HG02885 (cell line): ENCODE measurements around the gene KCNK2.

Experiments used
- ATAC-seq: cut with Tn5 transposase; IDR thresholded peaks from one replicate; pipeline ENCODE4 v1.9.1; 2021; ENCODE audit warnings: mild to moderate bottlenecking; ENCODE audit not compliant: unreplicated experiment, poor library complexity

KCNK2 gene

DNA sequence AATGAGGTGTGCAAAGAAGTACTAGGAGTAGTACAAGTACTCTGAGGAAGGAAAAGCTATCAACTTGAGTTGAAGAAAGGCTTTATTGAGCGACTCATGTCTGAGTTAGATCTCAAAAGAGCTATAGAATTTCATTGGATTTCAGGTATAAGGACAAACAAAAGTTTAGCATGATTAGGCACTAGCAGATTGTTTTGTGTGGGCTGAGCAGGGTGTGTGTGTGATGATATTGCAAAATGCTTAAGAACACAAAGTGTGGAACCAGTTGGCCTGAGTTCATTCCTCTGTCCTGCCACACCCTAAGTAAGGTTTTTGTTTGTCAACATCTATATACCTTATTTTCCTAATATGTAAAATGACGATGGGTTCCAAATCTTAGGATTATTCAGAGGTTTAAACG, 158.9 kb downstream of the KCNK2 start:
- ATAC-seq = no peak

DNA sequence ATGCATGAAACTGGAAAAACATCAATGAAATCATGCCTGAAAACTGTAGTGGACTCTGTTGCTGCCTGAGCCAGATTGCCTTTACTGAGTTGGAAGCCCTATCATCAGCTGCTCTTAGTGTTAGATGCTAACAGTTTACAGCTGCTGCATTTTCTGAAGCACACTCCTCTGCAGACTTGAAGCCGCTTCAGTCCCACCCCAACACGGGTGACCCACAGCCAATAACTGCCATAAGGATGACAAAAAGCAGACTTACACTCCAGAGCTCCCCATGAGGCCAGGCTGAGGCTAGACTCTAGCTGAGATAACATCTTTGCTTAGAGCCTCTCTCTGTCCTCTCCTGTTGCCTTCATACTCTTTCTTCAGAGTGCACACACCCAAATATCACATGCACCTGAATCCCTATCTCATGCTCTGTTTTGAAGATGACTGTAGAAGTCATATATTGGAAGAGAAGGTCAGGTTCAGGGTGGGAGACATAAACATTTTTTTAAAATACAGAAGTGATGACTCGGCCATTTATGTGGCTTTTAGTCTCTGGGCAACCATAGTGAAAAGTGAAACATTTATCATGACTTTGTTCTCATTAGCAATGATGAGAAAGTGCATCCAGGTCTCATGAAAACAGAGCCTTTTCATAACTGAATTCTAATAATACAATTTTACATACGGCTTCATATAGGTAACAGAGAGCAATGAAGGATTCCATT, 161.0 kb downstream of the KCNK2 start:
- no peak for ATAC-seq

DNA sequence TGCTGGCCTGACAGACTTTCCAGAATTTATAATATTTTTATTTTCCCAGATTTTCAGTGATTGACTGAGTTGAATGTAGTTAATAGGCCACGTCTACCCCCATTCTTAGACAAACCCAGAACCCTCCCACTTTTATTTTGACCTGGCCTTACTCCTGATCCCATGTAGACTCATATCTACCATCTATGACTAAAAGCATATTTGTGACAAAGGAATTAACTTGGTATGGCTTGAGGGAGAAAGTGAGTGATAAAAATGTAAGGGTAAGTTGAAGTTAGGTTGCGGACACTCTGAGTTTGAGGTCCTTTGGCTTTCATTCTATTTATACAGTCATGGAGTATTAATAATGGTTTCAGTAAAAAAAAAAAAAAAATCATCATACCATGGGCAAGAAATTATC, 168.4 kb downstream of the KCNK2 start:
- ATAC-seq = no peak

DNA sequence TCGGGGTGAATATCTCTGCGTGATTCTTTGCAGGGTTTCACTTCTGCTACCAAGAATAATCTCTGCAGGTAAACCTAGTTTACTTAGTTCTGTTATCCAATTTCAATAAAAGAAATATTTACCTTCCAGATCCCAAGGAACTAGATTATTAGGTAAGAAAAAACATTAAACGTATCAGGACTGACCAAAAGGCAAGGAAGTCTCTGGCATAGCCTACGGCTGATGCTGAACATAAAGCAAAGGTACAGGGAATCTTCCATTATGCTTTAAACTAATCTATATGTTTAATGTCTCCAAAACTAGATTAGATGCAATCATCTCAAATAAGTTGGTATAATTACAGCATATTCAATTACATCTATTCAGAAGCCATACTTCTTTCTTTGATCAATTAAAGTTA, 168.9 kb downstream of the KCNK2 start:
- ATAC-seq = no peak

DNA sequence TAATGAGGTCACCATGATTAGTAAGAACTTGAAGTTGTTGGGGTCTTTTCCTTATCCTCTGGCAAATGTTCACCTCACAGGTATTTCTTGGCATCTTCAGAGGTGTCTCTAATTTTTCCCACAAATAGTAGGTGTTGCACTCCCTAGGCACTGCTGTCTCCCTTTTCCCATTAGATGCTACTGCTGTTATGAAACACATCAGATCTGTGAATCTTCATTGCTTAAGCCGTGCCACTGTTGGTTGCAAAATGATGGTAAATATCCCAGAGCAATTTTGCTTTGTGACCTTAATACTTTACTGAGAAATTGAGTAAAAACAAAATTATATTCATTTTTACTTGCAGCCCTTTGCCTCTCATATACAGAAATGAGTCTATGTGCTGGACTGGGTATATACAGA, 169.6 kb downstream of the KCNK2 start:
- no peak for ATAC-seq

DNA sequence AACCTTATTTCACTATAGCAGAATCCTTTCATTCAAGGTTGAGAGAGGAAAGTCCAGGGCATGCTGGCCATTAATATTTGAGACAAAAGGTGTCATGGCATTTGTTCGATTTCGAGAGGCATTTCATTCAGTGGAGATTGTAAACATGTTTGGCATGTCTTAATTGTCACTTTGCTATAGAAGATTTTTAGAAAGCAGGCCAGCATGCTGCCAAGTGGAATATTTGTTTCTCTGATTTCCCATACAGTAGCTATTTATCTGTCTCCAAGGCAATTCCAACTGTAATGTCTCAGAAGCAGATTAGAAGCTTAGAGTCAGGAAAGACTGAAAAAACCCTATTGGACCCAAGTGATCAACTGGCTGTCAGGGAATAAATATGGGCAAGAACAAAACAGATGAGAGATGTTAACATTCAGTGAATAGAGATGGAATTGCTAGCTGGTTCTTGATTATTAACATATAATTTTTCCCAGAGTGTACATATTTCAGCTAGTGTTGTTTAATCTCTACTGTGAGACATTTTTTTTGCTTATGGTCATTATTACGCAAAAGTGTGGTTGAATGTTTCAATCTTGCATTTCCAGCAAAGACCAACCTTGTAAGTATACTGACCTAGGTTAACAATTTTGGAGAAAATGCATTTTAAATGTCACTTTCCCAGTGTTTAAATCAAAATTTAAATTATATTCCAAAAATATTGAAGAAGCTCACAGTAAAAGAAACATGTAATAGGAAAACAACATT, 174.6 kb downstream of the KCNK2 start:
- no peak for ATAC-seq

DNA sequence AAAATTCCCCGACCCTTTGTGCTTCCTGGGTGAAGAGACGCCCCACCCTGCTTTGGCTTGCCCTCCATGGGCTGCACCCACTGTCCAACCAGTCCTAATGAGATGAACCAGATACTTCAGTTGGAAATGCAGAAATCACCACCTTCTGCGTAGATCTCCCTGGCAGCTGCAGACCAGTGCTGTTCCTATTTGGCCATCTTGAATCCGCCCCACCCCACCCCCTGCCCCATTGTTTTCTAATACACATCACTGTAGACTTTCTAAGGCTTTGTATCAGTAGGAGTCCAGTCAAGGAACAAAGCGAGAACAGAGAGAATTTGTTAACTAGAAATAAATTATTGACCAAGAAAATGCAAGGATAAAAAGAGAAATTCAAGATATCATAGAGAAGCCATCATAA, 178.2 kb downstream of the KCNK2 start:
- ATAC-seq = no peak

DNA sequence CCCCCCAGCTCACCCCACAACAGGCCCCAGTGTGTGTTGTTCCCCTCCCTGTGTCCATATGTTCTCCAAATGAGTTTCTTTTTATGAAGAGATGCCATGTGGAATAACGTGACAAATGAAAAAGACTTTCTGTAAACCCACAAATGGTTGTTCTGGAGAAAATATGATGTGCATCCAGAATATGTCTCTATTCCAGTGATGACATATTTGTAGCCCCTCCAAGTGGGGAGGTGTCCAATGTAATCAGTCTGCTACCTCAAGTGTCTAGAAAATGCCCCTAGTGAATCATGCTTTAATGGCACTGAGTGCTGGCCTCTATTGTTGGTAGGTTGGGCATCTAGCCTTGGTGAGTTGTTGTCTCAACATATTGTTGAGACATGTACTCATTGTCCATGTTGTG, 179.6 kb downstream of the KCNK2 start:
- ATAC-seq = no peak

DNA sequence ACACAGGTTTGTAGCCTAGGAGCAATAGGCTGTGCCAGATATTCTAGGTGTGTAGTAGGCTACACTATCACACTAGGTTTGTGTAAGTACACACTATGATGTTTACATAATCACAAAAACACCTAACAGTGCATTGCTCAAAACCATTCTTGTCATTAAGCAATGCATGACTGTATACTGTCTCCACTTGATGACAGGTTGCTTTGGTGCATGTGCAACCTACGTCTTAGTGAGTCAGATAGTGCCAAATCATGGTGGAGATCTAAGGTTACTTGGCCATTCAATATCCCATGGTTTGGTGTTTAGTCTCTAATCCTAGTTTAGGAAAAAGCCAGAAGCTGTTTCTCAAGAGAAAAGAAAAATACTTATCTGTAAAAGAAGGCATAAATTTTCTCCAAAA, 181.1 kb downstream of the KCNK2 start:
- ATAC-seq = no peak

DNA sequence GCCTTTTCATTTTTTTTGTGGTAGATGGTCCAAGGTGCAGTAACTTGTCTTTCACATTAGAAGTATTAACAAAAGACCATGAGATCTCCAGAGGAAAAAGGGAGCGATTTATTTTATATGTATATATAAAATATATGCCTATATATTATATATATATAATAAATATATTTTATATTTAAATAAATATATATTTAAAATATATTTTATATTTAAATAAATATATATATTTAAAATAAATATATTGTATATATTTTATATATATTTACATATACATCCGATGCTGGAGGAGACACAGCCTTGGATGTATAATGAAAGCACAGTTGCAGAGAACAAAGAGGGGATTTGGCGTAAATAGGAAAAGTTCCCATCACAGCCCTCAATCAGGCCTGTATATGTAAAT, 182.1 kb downstream of the KCNK2 start:
- no peak for ATAC-seq

DNA sequence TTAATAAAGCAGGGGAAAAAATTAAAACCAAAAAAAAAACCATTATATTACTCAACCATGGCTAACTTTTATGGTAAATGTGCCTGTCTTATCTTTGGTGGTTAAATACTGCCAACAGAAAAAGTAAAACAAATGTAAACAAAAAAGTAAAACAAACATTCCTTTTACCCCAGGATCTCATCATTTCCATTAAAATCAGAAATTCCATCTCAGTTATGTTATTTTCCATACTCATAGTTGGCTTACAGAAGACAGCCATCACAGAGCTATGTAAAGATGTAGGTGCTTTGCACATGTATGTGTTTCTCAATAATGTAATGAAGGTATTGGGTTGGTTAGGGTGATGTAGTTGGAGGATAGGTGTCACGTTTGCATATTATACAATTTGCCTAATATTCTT, 185.0 kb downstream of the KCNK2 start:
- no peak for ATAC-seq

DNA sequence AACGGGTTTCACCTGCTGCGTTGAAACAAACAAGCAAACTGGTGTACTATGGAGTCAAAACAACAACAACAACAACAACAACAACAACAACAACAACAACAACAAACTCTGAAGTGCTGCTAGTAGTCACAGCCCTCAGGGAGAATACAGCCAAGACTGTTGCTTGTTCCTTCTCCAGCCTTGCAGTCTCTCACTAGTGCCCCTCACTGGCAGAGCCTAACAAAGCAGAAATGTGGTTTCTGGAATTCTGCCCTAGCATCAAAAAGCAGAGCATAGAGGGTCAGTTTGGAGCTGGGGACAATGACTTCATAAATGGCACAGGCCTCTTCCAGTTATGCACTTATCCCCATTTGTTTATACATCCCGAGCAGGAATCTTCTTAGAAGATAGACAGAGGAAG, 187.4 kb downstream of the KCNK2 start:
- no peak for ATAC-seq

DNA sequence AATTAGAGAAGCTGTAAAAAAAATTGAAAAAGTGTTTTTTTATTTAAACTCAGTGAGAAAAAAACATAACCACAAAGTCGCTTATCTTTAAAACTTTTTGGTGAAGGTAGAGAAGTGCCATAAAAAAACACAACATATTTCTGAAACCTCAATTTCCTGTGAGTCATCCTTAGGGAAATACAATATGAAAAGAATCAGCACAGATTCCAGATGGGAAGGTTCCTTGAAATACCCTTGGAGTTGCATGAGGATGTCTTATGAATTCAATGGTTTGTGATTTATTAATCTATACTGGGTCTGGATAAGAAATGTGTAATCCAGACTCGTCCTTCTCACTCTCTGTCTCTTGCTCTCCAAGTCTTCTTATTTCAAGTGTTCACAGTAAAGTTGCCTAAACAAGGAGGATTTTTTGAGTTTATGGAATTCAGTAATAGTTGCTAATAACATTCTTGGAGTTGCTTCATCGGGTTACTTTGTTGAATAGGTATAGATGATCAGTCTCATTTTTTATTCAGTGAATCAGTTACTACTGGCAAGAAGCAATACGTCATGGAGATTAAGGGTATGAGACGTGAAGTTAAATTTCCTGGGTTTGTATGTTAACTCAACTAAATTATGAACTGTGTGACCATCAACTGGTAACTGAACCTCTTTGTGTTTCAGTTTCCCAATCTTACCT, 191.4 kb downstream of the KCNK2 start:
- no peak for ATAC-seq

DNA sequence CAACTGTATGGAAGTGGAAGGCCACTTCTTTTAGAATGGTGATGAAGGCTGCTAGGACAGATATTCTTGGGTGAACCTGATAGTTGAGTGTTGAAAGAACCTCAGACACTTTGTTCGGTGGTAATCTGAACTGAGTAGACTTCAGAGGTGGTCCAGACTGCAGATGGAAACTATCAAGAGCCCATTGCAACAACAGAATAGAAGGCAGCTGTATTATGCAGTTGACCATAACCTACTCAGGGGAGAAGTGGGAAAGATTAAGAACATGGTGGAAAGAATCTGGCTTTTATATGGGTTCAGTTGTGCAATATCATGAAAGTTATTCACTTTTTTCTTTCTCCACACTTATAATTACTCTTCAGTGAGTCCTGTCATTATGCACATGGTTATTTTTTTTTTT, 194.0 kb downstream of the KCNK2 start:
- ATAC-seq = no peak

DNA sequence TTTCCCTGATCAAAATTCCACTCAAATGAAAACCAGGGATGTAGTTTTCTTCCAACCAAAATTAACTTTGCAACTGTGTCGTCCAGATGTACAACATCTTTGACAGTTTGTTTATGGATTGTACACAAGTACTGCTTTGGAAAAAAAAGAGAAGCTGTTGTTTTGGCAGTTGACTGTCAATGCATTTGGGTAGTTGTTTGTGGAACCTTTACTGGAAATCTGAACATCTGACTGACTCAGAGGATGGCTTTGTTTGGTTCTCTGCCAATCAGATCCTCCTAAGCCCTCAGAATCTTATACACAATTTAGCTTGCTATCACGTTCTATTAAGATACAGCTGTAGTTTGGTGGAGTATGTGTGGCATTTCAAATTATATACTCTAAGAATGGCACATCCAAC, 195.0 kb downstream of the KCNK2 start:
- ATAC-seq = no peak

DNA sequence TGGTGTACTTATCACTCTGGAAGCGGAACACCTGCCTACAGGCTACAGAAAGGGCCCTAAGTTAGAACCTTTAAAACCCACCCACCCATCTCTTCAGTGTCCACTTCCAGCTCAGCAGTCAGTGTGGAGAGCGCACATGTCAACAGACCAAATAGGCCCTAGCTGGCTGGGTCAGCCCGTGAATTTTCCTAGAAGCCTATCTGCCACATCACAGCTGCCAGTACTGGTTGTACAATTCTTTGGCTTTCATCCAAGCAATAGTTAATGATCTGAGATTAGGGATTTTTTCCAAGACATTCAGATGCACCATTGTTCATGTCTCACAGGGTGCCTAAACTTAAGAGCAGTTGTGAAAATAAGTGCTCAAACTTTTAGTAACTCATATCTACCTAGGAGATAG, 197.1 kb downstream of the KCNK2 start:
- no peak for ATAC-seq

DNA sequence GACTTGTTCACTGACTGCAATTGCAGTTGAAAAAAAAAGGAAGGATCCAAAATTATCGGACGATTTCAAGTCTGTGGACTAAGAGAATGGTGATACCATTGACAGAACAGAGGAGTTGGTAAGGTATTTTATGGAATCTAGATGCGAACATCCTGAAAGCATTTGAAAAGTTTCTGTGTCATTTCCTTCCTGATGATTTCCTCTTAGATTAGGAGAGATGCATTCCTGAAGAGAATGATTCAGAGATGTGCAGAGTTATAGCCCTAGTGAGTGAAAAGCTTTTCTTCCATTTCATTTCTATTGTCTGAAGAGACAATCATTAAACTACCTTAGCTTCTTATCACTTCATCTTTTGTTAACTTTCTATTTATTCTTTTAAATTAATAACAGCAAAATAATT, 200.0 kb downstream of the KCNK2 start:
- no peak for ATAC-seq

DNA sequence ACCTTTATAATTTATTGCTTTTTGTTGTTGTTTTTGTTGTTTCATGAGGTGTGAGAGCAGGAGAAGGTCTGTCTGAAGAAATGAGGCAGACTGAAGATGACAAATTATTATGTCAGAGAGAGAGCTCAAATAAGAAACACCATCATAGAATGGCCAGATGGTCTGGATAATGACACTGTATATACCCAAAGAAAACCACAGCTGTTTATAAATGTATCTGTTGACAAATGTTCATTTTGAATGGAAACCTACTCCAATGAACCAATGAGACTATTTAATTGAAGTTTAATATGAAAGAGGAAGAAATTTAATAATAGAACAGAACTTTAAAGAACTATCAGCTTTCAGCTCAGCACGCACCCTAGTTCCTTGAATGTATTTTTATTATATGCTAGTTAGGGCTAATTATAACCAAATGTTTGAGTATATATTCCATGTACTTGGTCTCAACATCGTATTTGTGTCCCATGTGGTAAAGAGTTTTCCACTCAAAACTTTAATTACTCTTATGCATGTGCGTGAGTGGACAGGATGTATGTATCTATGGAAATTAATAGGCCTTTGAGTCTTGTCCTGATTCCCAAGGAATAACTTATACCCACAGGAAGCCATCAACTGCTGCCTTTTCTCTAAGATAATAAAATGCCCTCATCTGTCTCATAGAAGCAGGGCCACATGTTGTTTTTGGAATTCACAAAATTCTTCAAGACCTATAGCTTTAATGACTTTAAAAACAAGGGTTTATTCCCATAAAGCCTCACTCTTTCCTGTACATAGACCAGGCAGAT, 202.7 kb downstream of the KCNK2 start:
- no peak for ATAC-seq
